GM12874 (cell line): Measurements from ENCODE around the gene ESYT2.
A peak's percentile ranks its signal among the peaks of the same experiment; 100 is the strongest.

ENCODE experiments used
- TF ChIP-seq, protein P1 (sequence below): IDR thresholded peaks from 2 replicates; pipeline ENCODE4 v1.5.1; 2011; ENCODE audit warnings: low read depth, mild to moderate bottlenecking, control low read depth, low read length, moderate library complexity; ENCODE audit not compliant: insufficient read depth

ESYT2 gene

DNA sequence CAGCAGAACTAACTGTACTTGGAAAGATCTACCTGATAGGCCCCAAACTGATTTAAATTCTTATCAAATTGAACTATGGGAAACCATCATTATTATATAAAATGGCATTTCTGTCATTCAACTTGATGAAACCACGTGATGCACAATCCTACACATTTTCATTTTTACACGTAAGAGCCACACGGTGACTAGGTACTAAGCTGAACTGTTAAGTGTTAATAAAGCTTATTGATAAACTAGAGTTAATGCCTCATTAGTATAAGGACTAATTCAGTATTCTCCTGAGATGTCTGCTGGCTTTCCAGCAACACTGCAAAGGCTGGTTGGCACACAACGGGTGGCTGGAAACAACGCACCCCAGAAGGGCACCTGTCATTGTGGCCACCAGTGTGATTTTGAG lies 129.3 kb downstream of the ESYT2 start:
- TF ChIP-seq, protein P1, sequence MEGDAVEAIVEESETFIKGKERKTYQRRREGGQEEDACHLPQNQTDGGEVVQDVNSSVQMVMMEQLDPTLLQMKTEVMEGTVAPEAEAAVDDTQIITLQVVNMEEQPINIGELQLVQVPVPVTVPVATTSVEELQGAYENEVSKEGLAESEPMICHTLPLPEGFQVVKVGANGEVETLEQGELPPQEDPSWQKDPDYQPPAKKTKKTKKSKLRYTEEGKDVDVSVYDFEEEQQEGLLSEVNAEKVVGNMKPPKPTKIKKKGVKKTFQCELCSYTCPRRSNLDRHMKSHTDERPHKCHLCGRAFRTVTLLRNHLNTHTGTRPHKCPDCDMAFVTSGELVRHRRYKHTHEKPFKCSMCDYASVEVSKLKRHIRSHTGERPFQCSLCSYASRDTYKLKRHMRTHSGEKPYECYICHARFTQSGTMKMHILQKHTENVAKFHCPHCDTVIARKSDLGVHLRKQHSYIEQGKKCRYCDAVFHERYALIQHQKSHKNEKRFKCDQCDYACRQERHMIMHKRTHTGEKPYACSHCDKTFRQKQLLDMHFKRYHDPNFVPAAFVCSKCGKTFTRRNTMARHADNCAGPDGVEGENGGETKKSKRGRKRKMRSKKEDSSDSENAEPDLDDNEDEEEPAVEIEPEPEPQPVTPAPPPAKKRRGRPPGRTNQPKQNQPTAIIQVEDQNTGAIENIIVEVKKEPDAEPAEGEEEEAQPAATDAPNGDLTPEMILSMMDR: no peak

DNA sequence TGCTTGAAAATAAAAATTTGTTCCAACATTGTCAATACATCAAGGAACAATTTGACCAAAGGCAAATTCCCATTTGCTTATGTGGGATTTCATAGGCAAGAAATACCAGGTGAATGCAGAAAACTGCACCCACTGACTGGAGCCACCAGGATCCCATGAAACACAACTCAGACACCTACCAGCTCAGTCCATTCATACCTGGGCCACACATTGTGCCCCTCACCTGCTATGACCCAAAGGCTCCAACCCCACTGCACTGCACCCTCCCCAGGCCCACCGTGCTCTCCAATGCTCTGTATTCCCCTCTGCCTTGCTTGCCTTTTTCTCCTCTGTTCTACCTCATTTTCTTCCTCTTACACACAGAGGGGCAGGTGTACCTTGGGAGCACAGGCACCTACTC lies 130.0 kb downstream of the ESYT2 start:
- TF ChIP-seq, protein P1: no peak

DNA sequence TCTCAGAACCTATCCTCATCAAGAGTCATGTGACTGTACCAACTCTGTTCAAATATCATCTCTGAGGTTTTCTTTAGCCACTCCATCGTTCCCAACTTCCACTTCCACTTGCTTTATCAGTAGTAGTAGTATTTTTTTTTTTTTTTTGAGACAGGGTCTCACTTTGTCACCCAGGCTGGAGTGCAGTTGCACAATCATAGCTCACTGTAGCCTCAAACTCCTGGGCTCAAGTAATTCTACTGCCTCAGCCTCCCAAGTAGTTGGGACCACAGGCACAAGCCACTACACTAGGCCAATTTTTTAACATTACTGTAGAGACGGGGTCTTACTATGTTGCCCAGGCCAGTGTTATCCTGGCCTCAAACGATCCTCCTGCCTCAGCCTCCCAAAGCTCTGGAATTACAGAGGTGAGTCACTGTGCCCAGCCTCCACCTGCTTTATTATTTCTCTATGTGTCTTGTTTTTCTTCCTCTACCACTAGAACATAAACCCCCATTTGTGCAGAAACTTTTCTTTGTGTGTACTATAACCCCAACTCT lies 130.6 kb downstream of the ESYT2 start:
- TF ChIP-seq, protein P1: no peak

DNA sequence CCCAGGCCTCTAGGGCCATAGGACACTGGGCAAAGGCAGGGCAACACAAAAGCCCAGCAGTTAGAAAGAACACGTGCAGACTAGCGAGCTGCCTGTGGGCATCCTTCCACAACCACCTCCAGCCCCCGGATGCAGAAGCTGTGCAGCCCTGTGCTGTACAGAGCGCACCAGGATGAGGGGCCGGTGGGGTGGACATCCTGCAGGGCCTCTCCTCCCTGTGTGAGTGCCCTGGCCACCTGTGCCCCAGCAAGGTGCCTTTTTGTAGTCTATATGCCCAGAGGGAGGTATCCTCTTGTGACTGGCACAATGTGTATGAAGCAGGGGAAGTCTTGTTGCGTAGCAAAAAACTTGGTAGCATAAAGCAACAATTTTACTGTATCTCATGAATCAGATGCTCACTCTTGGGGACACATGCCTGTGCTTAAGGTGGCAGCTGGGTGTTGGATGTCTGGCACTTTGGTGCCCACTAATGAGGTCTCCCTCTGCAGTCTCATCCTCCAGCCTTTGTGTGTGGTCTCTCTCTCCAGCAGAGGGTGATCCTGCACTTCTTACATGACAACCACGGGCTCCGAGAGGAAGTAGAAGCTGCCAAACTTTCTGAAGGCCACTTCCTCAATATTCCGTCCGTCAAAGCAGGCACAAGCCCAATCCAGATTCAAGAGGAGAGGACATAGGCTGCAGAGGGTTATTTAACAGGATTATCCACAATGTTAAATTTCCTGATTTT lies 133.4 kb downstream of the ESYT2 start:
- TF ChIP-seq, protein P1: peak; percentile 38; the same call in 1 of the 2 replicates

DNA sequence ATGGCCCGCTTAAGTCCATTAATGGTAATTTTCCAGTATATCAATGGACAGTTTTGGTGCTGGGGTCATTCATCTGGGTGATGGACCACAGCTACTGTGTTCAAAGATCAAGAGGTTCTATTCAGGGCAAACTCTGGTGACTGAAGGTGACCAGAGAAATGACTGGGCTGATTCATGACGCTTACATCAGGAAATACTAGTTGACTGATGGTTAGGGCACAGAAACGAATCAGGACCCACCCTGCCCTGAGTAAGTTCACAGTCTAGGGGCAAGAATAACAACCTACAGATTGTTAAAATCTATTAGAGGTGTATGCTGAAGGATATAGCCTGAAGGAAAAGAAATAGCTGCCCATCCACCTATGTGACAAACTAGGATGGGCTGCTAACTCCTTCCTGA lies 134.3 kb downstream of the ESYT2 start:
- TF ChIP-seq, protein P1: no peak

DNA sequence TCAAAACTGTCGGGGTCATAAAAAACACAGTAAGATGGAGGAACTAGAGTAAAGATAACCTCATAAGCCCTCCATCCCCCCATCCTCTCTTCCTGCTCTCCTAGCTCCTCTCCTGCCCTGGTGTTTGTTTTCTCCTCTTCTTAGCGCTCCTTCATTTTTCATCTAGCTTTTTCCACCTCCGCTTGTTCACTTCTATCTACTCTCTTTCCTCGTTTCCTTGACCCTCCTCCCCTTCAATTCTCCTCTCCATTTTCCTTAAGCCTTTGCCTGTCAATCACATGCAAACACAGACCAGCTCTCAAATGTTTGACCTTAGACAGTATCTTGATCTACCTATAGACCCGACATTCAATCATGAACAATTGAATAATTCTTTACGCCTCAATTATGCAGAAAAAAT lies 134.7 kb downstream of the ESYT2 start:
- TF ChIP-seq, protein P1: no peak

DNA sequence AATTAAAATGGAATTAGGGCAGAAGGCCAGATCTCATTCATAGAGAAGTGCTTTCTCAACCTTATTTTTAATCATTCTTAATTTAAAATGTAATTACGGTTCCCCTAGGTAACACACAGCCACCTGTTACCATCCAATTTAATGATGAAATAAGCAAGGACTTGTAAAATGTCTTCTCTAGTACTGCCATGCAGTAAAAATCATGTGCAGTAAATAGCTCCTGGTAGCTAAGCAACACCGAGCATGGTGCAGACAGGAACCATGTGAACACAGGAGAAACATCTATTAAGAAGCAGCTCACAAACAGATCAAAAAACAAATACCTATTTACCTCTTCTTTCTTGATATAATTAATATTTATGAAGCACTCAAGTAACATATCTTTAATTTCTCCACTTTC lies 139.8 kb downstream of the ESYT2 start:
- TF ChIP-seq, protein P1: no peak
